AG09319 (cell line): Measurements from ENCODE around the gene TEPSIN.

Experiments
- DNase-seq: peaks from one replicate; pipeline ENCODE4 v3.0.0-alpha.2; 2010; ENCODE audit warnings: low read depth; ENCODE audit errors: extremely low read depth
- CTCF ChIP-seq: IDR thresholded peaks from 2 replicates; pipeline ENCODE4 v1.5.1; 2011; ENCODE audit warnings: low read depth, mild to moderate bottlenecking, inconsistent platforms, low read length, moderate library complexity

The TEPSIN gene

GRCh38 chr17:81179861-81180260 lies 59.0 kb downstream of the TEPSIN start:
- DNase-seq: no peak
- no peak for TF ChIP-seq CTCF

GRCh38 chr17:81179220-81179619 lies 59.6 kb downstream of the TEPSIN start:
- DNase-seq: no peak
- TF ChIP-seq CTCF: no peak
